H1 (cell line): ENCODE measurements around the gene CDC42EP2. TPM values are rescaled to one million over a fixed set of nuclear protein-coding genes. Genes with fewer than 3 reads are reported as not detected.

Experiments used
- ASH2L ChIP-seq: fragments of 200-600, 300-600 bp; sonication (generic); IDR thresholded peaks from one replicate; pipeline ENCODE4 v1.7.1; 2017; ENCODE audit warnings: low read length
- CHD7 ChIP-seq: fragments of 300-600 bp; sonication (generic); IDR thresholded peaks from 2 replicates; pipeline ENCODE4 v1.7.1; 2012; ENCODE audit warnings: low read length, moderate library complexity, mild to moderate bottlenecking, inconsistent platforms; ENCODE audit not compliant: insufficient replicate concordance
- polyA plus RNA-seq, 7 experiments: library from polyadenylated mRNA; depleted of rRNA in 3 of 7; stranded (reverse) in 5 of 7; unstranded in 2 of 7; fragments of >200 nt in 5 of 7; fragments of 200-250 nt in 2 of 7; gene quantifications; 1 replicate in 5 of 7; 2 replicates in 1 of 7; 4 replicates in 1 of 7; pipeline versions ENCODE4 v1.2.1 to v1.2.3, GENCODE V29; 2011 to 2013; ENCODE audit warnings: missing spikeins in 2 of 7, mixed read lengths in 2 of 7
- total RNA-seq: library from RNA; stranded (reverse); fragmentation: NEBNext Ultra II Directional; extraction: Animal tissue kit (Norgen Biotek cat#: 25700); gene quantifications from 2 replicates; pipeline ENCODE4 v1.2.1, GENCODE V29; 2021

CDC42EP2 gene
- total and polyA plus RNA-seq, 2 of the 8 experiments (the other 6 are each of a cell fraction or from before 2014, with no cell fraction given): 11.8 to 13.3 TPM

- TF ChIP-seq CHD7: no peak
- TF ChIP-seq ASH2L: no peak
- TF ChIP-seq, all 59 proteins: peak for 0
Observed at GRCh38 chr11:65275906-65276305, 38.8 kb upstream of the CDC42EP2 start (continued).
